WERI-Rb-1 (cell line): ENCODE measurements around the gene TBCD.

Experiments
- DNase-seq: peaks from one replicate; pipeline ENCODE4 v3.0.0-alpha.2; 2020
- H3K27ac ChIP-seq: fragments of 250-450 bp; sonication (Bioruptor Pico); 2 replicates; pipeline ENCODE4 v1.5.1; 2020; ENCODE audit warnings: mild to moderate bottlenecking, moderate library complexity
- H3K27me3 ChIP-seq: fragments of 250-450 bp; sonication (Bioruptor Pico); 2 replicates; pipeline ENCODE4 v1.5.1; 2021; ENCODE audit warnings: mild to moderate bottlenecking, low read depth, moderate library complexity; ENCODE audit not compliant: insufficient read depth, severe bottlenecking
- H3K36me3 ChIP-seq: fragments of 250-450 bp; sonication (Bioruptor Pico); 2 replicates; pipeline ENCODE4 v1.5.1; 2020; ENCODE audit warnings: mild to moderate bottlenecking, moderate library complexity
- H3K4me3 ChIP-seq: 2 replicates; pipeline ENCODE4 v1.5.1; 2011; ENCODE audit warnings: low read depth, mild to moderate bottlenecking, control low read depth, low read length
- H3K9me3 ChIP-seq: fragments of 250-450 bp; sonication (Bioruptor Pico); 2 replicates; pipeline ENCODE4 v1.5.1; 2021; ENCODE audit warnings: mild to moderate bottlenecking, moderate library complexity; ENCODE audit not compliant: severe bottlenecking
- TF ChIP-seq, protein P1 (sequence below): IDR thresholded peaks from 2 replicates; pipeline ENCODE4 v1.5.1; 2011; ENCODE audit warnings: low read depth, mild to moderate bottlenecking, control low read depth, inconsistent platforms, low read length

The TBCD gene

DNA sequence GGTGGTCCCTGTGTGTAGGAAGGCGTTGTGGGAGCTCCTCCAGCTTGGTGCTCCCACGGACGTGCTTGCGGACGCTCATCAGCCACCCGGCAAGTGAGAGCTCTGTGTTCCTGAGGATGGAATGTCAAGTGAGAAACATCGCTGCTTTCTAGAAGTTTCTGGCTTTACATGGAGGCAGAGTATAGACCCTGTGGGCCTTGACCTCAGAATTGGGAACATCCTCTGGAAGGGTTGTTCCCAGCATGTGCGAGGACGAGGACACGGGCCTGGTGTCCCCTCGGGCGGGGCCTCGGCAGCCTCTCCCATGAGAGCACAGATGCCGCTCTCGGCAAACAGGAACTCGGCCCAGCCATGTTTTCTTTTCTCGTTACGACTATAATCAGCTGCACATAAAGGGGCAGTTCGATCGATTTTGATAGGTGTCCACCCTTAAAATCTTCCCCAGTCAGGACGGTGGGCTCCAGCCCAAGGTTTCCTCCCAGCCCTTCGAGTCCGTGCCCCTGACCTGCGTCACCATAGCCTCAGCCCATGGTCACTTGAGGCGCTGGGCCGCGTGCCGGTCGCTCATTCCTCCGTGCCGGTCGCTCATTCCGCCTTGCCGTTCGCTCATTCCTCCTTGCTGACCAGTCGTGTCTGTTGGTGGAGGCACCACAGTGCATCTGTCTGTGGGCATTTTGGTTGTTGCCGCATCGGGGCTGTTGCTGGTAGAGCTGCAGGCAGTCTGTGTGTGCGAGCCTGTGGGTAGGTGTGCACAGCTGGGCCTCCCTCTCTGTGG lies 179.2 kb downstream of the TBCD start:
- no peaks in the 10 kb centered on the region for H3K9me3 ChIP-seq
- no peak overlapping the region for H3K27ac ChIP-seq
- no peaks in the 10 kb centered on the region for H3K27me3 ChIP-seq
- TF ChIP-seq, protein P1, sequence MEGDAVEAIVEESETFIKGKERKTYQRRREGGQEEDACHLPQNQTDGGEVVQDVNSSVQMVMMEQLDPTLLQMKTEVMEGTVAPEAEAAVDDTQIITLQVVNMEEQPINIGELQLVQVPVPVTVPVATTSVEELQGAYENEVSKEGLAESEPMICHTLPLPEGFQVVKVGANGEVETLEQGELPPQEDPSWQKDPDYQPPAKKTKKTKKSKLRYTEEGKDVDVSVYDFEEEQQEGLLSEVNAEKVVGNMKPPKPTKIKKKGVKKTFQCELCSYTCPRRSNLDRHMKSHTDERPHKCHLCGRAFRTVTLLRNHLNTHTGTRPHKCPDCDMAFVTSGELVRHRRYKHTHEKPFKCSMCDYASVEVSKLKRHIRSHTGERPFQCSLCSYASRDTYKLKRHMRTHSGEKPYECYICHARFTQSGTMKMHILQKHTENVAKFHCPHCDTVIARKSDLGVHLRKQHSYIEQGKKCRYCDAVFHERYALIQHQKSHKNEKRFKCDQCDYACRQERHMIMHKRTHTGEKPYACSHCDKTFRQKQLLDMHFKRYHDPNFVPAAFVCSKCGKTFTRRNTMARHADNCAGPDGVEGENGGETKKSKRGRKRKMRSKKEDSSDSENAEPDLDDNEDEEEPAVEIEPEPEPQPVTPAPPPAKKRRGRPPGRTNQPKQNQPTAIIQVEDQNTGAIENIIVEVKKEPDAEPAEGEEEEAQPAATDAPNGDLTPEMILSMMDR, result no peak
- no peak for DNase-seq
- H3K4me3 ChIP-seq, result no peak overlapping the region
- peaks cover 97% of the 10 kb centered on the region for H3K36me3 ChIP-seq

DNA sequence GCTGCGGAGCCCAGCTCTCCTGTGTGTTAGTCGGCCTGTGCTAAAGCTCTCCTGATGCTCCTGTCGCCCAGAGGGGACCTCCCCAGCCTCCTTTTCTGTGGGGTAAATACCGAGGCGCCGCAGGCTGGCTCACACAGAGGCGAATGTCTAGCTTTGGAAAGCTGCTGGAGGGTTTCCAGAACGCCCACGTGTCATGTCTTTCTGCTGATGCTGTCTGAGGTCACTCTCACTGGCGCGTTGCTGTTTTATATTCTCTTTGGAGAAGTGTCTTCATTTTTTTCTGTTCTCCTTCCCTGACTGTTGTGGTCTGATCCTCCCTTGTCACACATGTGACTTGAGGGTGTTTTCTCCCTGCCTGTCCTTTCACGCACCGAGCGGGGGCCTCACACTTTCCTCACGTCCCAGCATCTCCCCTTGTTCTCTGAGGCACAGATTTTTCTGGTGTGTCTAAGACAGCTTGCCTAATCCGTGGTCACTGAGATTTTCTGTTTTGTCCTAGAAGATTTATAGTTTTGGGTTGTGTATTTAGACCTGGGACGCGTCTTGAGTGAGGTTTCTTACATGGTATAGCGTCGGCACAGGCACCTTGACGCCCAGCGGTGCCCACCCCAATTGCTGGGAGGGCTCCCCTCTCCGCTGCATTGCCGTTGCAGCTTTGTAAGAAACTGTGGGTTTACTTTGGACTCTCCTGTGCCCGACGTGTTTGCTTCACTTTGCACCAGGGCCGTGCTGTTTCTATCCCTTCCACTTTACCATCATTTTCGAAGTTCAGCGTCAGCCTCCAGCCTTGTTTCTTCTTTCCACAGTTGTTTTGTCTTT lies 180.0 kb downstream of the TBCD start:
- peaks cover 97% of the 10 kb centered on the region for H3K36me3 ChIP-seq

DNA sequence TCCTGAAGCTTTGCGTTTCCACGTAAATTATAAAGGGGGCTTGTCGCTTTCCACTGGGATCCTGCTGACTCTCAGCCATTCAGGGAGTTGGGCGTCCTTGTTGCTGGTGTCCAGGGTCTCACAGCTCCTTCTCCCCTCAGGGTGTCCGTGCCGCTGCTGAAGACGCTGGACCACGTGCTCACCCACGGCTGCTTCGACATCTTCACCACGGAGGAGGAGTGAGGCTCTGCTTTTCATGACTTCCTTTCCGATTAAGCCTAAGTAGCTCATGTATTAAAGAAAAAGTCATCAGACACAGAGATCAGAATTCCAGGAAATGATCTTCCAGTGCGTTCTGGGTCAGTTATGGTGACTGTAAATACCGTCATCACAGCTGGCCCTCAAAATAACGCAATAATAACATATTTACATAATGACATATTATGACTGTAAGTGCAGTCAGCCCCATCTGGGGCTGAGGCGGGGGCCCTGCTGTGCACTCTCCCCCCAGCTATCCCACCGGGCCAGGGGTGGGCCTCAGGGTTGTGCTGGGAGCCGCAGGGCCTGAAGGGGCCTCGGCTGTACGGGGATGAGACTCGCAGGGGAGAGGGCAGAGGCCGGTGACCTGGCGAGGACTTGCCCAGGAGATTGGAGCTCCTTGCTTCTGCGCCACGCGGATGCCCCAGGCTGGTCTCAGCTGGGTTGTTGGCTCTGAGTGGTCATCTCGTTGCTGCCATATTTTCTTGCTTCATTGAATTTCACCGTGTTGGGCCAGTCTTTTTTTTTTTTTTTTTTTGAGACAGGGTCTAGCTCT lies 180.8 kb downstream of the TBCD start:
- H3K27ac ChIP-seq, result no peak overlapping the region
- H3K9me3 ChIP-seq, result no peaks in the 10 kb centered on the region
- H3K36me3 ChIP-seq, result peaks cover 97% of the 10 kb centered on the region
- H3K27me3 ChIP-seq, result no peaks in the 10 kb centered on the region
- DNase-seq, result no peak
- no peak overlapping the region for H3K4me3 ChIP-seq
- TF ChIP-seq, protein P1, result no peak

More for the DNA sequence above, 180.0 kb downstream of the TBCD start:
- Histone ChIP-seq H3K27ac (no peak overlapping the region), H3K27me3 (no peaks in the 10 kb centered on the region), H3K9me3 (no peaks in the 10 kb centered on the region), H3K4me3 (no peak overlapping the region)
- TF ChIP-seq, protein P1, result no peak
- no peak for DNase-seq

DNA sequence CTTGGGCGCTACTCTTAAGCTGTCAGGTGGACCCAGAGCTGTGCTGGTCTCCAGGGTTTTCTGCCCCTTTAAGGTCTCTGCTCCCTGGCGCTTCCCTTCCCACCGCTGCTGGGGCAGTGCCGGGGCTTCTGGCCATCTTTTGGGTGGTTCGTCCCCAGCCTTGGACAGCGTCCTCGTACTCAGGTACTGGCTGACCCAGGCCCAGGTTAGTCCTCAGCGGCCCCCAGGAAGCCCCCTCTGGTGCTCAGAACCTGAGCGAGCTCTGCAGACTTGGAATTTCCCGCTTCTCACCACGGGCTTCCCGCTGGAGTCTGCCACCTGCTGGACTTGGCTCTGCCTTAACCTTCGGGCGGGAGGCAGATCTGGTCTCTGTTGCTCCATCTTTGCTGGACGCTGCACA lies 182.0 kb downstream of the TBCD start:
- Histone ChIP-seq H3K36me3 (peaks cover 95% of the 10 kb centered on the region), H3K9me3 (no peaks in the 10 kb centered on the region), H3K4me3 (no peak overlapping the region), H3K27ac (no peak overlapping the region), H3K27me3 (no peaks in the 10 kb centered on the region)
- TF ChIP-seq, protein P1, result peak; percentile 20
- no peak for DNase-seq

DNA sequence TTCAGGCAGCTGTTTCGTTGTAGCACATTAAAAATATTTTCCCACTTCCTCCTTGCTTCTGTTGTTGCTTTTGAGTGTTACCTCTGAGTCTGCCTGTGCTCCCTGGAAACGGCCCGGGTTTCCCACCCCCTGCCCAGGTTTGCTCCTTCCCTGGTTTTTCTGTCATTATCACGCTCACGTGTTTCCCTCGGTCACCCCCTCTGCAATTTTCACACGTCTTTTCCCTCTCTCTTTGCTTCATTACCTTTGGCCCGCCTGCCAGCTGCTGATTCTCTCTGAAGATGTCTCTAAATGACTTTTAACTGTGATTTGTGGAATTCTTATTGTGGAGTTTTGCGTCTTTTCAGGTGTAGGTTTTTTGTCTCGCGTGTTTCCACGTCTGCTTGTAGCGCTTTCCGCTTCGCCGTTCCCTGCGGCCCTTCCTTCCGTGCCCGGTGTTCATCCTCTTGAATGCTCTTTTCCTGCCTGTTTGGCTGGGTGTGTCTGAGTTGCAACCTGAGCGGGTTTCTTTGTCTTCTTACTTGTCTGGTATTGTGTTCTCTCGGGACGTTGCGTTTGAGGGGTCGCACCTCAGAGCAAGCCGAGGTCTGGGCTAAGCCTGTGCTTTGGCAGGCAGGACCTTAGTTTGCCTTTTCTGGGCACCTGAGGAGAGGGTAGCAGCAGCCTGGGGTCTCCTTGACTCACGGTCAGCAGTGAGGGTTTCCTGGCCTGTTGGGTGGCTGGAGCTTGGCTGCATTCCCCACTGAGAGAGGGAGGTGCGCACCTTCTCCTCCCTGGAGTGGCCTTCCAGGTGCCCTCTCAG lies 184.3 kb downstream of the TBCD start:
- TF ChIP-seq, protein P1, result no peak
- H3K27me3 ChIP-seq, result no peaks in the 10 kb centered on the region

More for the DNA sequence above, 184.3 kb downstream of the TBCD start:
- Histone ChIP-seq H3K36me3 (peaks cover 95% of the 10 kb centered on the region), H3K27ac (no peak overlapping the region), H3K9me3 (peaks cover 3% of the 10 kb centered on the region), H3K4me3 (no peak overlapping the region)
- DNase-seq, result no peak
